Inflammatory macrophage treated with lipopolysaccharide for 1 hour (primary cell): Measurements from ENCODE around the gene MYRIP.
"Not testable (repeated sequence)": the region's sequence is repeated elsewhere in the genome, so short reads cannot be mapped to it uniquely, and the experiment has no call there.

ENCODE experiments used
- DNase-seq, 2 donors: peaks; one replicate each; pipeline ENCODE4 v3.0.0-alpha.2; 2020 to 2022

Gene MYRIP

DNA sequence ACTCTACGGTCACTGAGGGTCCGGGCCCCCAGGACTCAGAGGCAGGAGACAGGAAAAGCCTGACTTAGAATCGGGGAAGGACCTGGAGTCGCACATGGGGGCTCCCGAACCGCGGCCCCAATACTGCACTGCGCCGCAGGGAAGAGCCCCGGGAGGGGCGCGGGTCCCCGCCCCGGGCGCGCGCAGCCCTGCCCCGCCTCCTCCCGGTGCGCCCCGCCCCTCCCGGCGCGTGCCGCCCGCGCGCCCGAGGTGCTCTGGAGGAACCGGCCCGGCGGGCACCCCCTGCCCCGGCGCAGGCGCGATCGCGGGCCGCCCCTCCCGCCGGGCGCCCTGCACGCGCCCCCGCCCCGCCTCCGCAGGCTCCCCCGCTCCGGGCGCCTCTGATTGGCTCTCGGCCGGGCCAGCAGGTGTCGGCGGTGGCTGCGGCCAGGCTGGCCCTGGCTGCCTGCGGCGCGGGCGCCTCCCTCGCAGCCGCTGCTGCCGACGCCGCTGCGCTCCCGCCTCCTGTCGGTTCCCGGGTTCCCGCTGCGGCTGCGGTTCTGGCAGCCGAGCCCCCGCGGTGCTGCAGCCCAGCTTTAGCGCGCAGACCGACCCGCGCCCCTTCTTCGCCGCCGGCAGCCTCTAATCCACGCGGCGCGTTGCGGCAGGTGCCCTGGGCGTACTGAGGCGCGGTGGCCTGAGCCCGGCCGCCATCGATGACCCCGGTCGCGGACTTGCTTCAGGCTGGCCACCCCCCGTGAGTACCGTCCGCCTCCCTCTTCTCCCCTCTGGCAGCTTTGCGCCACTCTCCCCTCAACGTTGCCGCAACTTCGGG, at the start of gene MYRIP:
MYRIP (plus strand) TSS at position 429 of the 814 bp plus-strand sequence. CDS start 91,208 bp downstream, outside the sequence.
- no peak for DNase-seq

DNA sequence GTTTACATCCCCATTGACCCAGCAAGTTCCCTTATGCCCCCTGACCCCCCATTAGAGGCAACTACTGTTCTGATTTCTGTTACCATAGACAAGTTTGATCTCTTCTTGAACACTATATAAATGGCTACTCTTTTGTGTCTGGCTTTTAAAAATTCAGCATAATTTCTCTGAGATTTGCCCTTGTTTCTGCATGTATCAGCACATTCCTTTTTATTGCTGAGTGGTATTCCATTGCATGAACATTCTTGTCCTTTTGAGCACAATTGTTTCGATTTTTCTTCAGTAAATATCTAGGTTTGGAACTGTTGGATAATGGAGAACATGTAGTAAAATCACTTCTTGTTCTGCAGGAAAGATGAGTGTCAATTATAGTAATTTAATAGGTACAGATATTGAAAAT, 49.1 kb upstream of the MYRIP start:
- DNase-seq: no peak

DNA sequence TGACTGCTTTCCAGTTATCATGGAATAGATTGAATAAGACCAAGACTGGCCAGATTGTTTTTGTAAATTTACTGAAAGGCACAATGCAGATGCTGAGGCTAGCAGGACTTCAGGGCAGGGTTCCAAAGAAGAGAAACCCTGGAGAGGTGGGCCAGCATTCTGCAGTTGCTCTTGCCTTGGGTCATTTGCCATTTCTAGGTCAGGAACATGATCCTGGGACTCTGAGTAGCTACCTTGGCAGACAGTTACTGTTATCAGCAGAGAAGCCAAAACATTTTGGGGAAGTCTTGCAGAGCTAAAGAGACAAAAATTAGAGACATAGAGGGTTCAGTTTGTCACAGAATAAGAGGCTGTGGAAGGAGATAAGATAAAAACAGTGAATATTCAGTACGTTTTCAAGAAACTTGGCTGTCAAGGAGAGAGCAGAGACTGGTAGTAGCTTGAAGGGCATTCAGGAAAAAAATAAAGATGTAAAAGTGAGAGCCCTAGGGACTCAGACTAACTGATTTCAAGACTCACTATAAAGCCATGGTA, 46.8 kb upstream of the MYRIP start:
- no peak for DNase-seq

DNA sequence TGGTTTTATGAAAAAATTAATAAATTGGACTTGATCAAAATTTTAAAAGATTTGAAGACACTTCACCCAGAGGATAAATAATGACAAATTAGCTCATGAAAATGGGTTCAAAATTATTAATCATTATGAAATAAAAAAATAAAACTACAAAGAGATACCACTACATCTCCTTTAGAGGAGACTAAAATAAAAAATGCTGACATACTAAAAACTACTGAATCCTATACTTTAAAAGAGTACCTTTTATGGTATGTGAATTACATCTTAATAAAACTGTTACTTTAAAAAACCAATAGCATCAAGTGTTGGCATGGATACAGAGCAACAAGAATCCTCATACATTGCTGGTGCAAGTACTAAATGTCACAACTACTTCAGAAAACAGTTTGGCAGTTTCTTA, 46.0 kb upstream of the MYRIP start:
- DNase-seq: no peak

DNA sequence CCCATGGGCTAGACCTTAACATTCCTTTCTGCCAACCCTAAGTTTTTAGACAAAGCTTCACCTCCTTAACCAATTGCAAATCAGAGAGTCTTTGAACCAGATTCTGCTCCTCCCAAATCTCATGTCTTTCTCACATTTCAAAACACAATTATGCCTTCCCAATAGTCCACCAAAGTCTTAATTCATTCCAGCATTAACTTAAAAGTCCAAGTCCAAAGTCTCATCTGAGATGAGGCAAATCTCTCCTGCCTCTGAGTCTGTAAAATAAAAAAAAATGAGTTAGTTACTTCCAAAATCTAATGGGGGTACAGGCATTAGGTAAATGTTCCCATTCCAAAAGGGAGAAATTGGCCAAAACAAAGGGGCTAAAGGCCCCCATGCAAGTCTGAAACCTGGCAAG, 43.8 kb upstream of the MYRIP start:
- no peak for DNase-seq

DNA sequence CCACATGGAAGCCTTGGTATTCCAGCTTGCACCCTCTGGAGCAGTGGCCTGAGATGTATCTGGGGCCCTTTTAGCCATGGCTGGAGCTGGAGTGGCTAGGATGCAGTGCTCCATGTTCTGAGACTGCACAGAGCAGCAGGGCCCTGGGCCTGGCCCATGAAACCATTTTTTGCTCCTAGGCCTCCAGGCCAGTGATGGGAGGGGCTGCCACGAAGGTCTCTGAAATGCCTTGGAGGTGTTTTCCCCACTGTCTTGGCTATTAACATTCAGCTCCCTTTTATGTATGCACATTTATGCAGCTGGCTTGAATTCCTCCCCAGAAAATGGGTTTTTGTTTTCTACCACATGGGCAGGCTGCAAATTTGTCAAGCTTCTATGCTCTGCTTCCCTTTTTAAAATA, 43.0 kb upstream of the MYRIP start:
- no peak for DNase-seq

DNA sequence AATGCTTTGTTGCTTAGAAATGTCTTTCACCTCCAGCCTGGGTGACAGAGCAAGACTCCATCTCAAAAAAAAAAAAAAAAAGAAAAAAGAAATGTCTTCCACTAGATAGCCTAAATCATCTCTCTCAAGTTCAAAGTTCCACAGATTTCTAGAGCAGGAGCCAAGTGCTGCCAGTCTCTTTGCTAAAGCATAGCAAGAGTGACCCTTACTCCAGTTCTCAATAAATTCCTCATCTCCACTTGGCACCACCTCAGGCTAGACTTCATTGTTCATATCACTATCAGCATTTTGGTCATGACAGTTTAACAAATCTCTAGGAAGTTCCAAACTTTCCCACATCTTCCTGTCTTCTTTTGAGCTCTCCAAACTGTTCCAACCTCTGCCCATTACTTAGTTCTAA, 42.5 kb upstream of the MYRIP start:
- DNase-seq: not testable (repeated sequence)

DNA sequence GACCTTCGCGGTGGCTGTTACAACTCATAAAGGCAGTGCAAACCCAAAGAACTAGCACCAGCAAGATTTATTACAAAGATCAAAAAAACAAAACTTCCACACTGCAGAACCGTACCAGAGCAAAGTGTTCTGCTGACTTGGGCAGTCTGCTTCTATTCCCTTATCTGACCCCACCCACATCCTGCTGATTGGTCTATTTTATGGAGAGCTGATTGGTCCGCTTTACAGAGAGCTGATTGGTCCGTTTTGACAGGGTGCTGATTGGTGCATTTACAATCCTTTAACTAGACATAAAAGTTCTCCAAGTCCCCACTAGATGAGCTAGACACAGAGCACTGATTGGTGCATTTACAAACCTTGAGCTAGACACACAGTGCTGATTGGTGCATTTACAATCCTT, 31.2 kb upstream of the MYRIP start:
- not testable (repeated sequence) for DNase-seq

DNA sequence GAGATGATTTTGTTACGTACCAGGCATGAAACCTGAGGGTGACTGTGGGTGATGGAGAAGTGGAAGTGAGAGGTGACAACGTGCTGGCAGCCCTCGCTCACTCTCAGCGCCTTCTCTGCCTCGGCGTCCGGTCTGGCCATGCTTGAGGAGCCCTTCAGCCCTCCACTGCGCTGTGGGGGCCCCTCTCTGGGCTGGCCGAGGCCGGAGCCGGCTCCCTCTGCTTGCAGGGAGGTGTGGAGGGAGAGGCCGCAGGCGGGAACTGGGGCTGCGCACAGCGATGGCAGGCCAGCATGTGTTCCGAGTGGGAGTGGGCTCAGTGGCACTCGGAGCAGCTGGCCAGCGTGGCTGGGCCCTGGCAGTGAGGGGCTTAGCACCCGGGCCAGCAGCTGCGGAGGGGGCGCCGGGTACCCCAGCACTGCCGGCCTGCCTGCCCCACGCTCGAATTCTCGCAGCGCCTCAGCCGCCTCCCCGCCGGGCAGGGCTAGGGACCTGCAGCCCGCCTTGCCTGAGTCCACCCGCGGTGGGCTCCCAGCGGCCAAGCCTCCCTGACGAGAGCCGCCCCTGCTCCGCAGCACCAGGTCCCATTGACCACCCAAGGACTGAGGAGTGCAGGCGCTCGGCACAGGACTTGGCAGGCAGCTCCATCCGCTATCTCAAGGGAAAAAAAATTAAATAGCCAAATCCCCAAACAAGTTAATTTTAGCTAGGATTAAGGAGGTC, 29.7 kb upstream of the MYRIP start:
- DNase-seq: no peak

DNA sequence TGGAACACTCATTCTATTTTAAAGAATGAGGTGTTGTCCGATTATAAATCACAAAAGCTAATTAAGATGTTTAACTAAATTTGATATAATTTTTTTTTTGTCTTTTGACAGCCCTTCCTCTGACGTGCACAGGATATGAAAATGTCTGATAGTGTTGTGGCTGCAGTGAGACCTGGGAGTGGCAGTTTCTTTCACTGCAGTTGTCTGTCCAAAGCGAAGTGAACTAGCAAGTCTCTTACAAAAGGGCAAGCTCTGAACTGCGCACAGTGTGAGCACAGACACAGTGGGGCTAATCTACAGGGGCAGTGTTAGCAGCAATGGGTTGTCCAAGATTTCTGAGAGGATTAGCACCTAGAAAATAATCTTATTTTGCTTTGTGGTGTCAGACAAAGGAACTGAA, 29.1 kb upstream of the MYRIP start:
- DNase-seq: no peak

DNA sequence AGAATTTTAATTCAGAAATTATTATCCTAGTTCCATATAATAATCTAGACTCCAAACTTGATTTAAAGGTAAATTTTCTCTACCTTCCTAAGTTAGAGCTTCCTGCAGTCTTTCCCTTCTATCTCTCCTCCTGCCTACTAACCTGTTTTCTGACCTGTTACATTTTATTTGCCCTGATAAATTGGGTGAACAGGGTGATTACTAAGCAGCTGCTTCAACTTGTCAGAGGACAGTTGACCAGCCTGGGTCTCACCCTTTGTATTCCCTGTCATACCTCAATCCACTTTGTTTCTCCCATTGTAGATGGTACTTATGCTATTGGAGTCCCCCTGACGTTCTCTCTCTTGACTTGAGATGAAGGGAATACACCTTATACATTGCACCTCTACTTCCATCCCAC, 28.4 kb upstream of the MYRIP start:
- no peak for DNase-seq

DNA sequence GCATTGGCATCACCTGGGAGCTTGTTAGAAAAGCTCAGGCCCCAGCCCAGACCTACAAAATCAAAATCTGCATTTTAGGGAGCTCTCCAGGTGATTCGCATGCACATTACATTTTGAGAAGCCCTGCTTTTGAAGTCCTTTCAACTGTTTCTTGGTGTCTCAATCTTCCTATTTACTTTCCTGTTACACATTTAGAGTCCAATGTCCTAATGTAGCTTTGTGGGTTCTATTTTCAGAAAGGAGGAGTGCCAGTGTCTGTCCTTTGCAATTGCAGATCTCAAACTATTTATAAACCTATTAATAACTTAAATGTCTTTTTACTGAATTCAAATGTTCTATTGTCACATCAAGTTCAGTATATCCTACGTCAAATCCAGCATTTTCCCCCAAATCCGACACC, 27.8 kb upstream of the MYRIP start:
- no peak for DNase-seq

DNA sequence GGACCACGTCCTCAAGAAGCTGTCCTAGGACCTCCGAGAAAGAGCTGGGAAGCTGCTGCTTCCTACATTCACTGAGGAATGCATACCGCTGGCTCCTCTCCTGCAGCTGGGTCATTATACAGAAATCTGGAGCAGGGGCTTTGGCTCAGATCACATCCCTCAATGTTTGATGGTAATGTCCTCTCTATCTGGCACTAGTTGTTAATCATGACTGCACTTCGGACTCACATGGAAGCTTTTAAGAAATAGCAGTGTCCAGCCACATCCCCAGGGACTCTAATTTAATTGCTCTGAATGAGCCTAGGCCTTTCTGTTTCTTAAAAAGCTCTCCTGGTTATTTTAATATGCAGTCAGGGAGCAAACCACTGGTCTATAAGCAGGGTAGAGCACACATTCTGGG, 25.7 kb upstream of the MYRIP start:
- no peak for DNase-seq

DNA sequence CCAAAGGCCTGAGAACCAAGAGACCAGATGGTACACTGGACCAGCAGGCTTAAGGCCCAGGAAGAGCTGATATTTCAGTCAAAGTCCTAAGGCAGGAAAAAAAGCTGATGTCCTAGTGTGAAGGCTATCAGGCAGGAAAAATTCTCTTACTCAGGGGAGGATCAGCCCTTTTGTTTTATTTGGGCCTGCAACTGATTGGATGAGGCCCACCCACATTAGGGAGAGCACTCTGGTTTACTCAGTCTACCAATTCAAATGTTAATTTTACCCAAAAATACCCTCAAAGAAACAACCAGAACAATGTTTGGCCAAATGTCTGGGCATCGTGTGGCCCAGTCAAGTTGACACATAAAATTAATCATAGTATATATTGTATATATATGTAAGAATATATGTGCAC, 24.5 kb upstream of the MYRIP start:
- no peak for DNase-seq

DNA sequence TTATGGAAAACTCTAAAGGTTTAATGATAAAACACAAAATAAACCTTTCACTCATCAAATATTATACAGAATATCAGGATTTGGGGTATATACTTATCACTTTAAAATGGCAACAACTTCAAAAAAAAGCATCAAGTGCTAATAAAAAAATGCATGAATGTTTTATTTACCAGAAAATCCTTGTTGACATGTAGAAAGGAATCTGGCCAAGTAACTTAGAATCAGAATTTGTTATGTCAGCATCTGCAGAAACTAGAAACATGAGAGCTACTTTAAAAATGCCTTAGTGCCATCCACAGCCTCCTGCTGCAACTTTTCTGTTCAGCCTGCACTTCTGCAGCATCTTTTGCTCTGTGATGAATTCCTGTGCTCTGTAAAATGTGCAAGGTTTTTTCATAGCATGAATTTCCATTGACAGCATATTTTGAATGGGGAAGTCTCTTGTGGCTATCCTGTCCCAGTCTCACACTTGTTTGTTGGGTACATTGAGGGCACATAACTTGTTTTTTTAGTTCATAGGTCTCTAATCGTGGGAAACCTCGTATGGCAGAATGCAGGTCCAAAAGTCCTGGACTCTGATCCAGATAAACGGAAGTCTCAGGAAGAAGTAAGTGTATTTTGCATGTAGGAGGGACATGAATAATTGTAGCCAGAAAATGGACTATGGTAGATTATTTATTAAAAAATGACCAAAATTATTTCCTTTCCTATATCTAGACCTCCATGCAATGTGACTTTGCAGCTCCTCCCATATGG, 21.1 kb upstream of the MYRIP start:
- no peak for DNase-seq

DNA sequence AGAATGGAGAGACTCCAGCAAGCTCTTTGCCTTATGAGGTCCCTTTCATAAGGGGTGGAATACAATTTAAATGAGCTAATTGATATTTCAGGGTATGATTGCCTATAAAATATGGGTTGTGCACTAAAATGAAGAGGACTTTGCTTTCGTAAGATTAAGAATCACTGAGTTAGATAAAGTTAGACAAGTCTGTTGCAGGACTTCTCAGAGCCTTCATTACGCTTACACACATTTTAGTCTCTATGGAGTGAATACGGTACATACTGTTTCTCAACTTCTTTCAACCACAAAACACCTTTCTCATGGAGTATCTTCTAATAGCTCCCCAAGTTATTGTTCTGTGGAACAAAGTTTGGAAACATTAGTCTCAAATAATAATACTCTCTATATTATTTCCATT, 17.8 kb upstream of the MYRIP start:
- DNase-seq: no peak

DNA sequence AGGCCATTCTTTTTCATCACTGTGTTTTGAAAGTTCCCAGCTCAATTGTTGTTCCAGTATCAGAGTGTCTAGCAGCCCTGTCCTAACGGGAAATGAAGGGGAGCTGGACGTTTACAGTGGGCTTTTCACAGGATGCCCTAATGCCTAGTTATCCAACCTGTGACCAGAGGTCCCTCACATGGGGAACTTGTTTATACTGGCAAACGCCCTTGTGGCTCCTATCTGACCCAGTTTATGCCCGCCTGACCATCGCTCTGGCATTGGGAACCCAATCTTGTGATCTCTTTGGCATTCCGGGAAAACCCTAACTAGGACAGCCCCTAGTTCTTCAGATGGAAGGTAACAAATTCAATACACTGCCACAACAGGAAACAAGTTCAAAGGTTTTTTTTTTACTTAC, 14.5 kb upstream of the MYRIP start:
- DNase-seq: no peak

DNA sequence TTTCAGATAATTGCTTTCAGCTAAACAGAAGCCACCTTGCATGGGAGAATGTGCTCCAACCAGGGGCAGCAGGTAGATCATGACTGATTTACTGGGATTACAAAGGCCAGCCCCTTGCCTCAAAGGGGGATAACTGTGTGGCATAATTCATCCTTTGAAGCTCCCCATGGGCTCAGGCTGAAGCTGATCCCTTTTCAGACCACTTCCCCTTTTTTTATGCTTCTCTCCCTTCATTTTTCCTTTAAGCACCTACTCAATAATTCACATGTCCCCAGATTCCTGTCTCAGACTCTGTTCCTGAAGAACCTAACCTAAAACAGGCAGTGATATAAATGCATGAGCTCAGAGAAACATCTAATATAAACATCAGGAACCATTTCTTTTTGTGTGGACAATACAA, 8.2 kb upstream of the MYRIP start:
- no peak for DNase-seq

DNA sequence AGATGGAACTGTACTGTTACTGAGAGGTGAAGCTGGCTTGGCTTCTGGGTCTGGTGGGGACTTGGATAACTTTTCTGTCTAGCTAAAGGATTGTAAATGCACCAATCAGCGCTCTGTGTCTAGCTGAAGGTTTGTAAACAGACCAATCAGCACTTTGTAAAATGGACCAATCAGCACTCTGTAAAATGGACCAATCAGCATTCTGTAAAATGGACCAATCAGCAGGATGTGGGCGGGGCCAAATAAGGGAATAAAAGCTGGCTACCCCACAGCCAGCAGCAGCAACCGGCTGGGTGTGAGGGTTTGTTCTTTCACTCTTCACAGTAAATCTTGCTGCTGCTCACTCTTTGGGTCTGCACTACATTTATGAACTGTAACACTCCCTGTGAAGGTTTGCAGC, 6.9 kb upstream of the MYRIP start:
- not testable (repeated sequence) for DNase-seq

DNA sequence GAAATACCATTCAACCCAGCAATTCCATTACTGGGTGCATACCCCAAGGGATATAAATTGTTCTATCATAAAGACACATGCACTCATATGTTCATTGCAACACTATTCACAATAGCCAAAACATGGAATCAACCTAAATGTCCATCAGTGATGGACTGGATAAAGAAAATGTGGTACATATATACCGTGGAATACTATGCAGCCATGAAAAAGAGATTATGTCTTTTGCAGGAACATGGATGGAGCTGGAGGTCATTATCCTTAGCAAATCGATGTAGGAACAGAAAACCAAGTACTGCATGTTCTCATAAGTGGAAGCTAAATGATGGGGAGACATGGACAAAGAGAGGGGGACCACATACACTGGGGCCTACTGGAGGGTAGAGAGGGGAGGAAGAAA, 5.5 kb upstream of the MYRIP start:
- no peak for DNase-seq

DNA sequence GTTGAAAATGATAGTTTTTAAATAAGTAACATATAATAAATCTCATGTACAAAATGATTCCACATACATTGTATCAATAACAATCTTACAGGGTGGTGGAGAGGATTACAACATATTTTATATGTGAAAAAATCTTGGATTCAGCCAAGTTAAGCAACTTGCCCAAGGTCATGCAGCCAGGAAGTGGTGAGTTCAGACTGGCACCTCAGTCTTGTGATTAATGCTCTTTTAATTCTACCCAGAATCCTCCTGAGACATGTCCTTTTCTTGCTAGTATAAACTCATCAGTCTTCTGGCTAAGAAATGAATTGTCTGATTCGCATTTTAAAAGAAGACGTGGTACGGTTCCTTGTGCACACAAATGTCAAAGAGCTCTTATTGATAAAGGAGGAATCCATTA, 4.5 kb upstream of the MYRIP start:
- DNase-seq: no peak

DNA sequence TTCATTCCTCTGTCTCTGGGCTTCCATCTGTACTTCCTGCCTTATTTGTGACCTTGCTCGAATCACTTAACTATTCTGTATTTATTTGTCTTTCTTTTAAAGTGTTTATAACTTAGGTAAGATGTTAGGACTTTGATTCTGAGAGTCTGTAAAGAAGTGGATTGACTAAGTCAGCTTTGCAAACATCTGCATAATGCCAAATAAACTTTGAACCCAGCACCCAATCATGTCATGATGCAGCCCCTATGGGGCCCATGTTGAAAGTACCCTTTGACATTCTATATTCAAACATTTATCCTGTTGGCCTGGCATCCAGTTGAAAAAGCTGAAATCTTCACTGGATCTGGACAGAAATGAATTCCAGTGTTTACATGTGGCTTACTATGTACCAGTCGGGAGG, 3.8 kb upstream of the MYRIP start:
- no peak for DNase-seq

DNA sequence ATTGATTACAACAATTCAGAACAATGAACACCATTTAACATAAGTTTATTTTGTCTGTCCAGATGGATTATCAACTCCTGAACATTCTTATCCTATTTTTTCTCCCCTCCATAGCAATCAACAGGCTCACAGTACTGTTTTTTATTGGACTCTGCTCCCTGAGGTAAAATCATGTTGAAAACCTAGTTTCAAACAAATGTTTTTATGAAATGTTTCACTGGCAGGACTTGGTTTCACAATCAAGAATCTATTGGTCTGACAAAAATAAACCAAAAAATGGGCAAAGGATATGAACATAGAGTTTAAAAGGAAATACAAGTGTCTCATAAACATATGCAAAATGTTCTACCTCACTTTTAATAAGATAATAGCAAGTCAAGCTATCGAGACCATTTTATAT, 2.6 kb upstream of the MYRIP start:
- no peak for DNase-seq
